Fibroblast of lung (primary cell): ENCODE measurements around the gene TMEM106C. TPM values are rescaled to one million over a fixed set of nuclear protein-coding genes. Genes with fewer than 3 reads are reported as not detected.

ENCODE experiments used
- DNase-seq, 2 donors: peaks; one replicate each; pipeline versions ENCODE4 v3.0.0 to v3.0.0-alpha.2; 2010; ENCODE audit warnings: low read depth in 2 of 2
- H2AFZ ChIP-seq: 2 replicates; pipeline ENCODE4 v1.5.1; 2012; ENCODE audit warnings: low read length, control low read depth, inconsistent platforms
- H3K27ac ChIP-seq: 2 replicates; pipeline ENCODE4 v1.5.1; 2011; ENCODE audit warnings: low read length, control low read depth; ENCODE audit not compliant: insufficient read depth
- H3K27me3 ChIP-seq: 2 replicates; pipeline ENCODE4 v1.5.1; 2011; ENCODE audit warnings: mild to moderate bottlenecking, low read length; ENCODE audit not compliant: control insufficient read depth, insufficient read depth
- H3K36me3 ChIP-seq: 2 replicates; pipeline ENCODE4 v1.5.1; 2011; ENCODE audit warnings: low read length; ENCODE audit not compliant: control insufficient read depth, insufficient read depth
- H3K4me1 ChIP-seq: 2 replicates; pipeline ENCODE4 v1.5.1; 2011; ENCODE audit warnings: low read length; ENCODE audit not compliant: control insufficient read depth, insufficient read depth; ENCODE audit errors: extremely low read depth
- H3K4me2 ChIP-seq: 2 replicates; pipeline ENCODE4 v1.5.1; 2011; ENCODE audit warnings: low read length, control low read depth; ENCODE audit not compliant: insufficient read depth; ENCODE audit errors: extremely low read depth
- H3K4me3 ChIP-seq, 4 experiments: fragments of 200-600 bp in 1 of 4; sonication (generic) in 1 of 4; replicated peaks in 1 of 4; 2 replicates each; pipeline ENCODE4 v1.5.1; 2011 to 2016; ENCODE audit warnings: low read length in 4 of 4, low read depth in 3 of 4, mild to moderate bottlenecking in 3 of 4, control low read depth in 2 of 4, inconsistent platforms in 1 of 4, mixed read lengths in 1 of 4; ENCODE audit not compliant: insufficient read depth in 1 of 4; ENCODE audit errors: control extremely low read depth in 1 of 4
- H3K79me2 ChIP-seq: 2 replicates; pipeline ENCODE4 v1.5.1; 2012; ENCODE audit warnings: mild to moderate bottlenecking, low read length, inconsistent platforms; ENCODE audit not compliant: control insufficient read depth, insufficient read depth
- H3K9ac ChIP-seq: 2 replicates; pipeline ENCODE4 v1.5.1; 2011; ENCODE audit warnings: mild to moderate bottlenecking, low read length, control low read depth; ENCODE audit not compliant: insufficient read depth
- H3K9me3 ChIP-seq: 2 replicates; pipeline ENCODE4 v1.5.1; 2012; ENCODE audit warnings: low read depth, low read length; ENCODE audit not compliant: control insufficient read depth, insufficient read depth
- H4K20me1 ChIP-seq: 2 replicates; pipeline ENCODE4 v1.5.1; 2011; ENCODE audit warnings: low read length; ENCODE audit not compliant: control insufficient read depth, insufficient read depth; ENCODE audit errors: extremely low read depth
- CTCF ChIP-seq, 2 donors: IDR thresholded peaks in 1 of 2; conservative IDR thresholded peaks in 1 of 2; 1 replicate in 1 of 2; 2 replicates in 1 of 2; pipeline ENCODE4 v1.5.1; 2011 to 2012; ENCODE audit warnings: low read length in 2 of 2, control low read depth in 1 of 2, inconsistent platforms in 1 of 2, low read depth in 1 of 2, mild to moderate bottlenecking in 1 of 2
- EZH2 ChIP-seq: IDR thresholded peaks from 2 replicates; pipeline ENCODE4 v1.5.1; 2012; ENCODE audit warnings: low read length, control low read depth, mild to moderate bottlenecking; ENCODE audit errors: missing control alignments
- polyA plus RNA-seq, 2 donors: library from polyadenylated mRNA; depleted of rRNA in 1 of 2; stranded (reverse) in 1 of 2; unstranded in 1 of 2; fragments of >200 nt; gene quantifications; 2 replicates each; pipeline ENCODE4 v1.2.1, GENCODE V29; 2011 to 2012; ENCODE audit warnings: missing spikeins in 1 of 2
- total RNA-seq: library from RNA; depleted of rRNA; stranded (reverse); fragments of >200 nt; gene quantifications from 2 replicates; pipeline ENCODE4 v1.2.1, GENCODE V29; 2014

Gene TMEM106C
- total and polyA plus RNA-seq, 2 donors (not counting 1 experiment from before 2014, with no cell fraction given) = 85.0 to 91.7 TPM

DNA sequence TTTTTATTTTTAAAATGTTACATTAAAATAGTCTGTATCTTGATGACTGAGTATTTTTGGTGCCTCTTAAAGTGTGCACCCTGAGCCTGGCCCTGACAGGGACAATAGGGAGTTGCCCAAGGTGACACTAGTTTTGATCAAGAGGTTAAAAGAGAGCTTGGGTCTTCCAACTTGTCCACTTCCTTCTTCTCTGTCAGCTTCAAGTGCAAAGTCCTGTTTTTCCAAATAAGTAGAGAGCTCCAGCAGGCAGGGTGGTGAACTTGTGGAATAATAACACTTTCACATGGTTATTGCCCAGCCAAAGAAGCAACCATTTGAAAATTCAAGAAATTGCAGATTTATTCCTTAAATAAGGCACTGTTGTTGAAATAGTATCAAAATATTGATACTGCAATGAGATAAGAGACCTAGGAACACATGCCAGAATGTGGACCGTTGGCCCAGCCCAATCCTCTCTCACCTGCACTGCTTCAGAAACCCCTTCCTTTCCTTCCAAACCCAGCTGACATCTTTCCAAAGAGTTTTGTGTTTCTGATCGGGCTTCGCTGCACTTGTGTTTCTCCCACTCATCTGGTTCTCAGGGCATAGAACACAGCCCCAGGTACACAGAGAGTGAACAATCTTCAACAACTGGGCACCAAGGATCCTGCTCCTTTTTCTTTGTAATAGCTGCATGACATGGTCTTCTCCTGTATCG, 54.7 kb downstream of the TMEM106C start:
- no peak for DNase-seq
- Histone ChIP-seq H3K27ac (no peak overlapping the region), H3K4me3 (no peak overlapping the region), H2AFZ (no peak overlapping the region), H3K79me2 (no peaks in the 10 kb centered on the region), H3K9ac (no peak overlapping the region), H3K27me3 (peaks cover 19% of the 10 kb centered on the region), H4K20me1 (no peaks in the 10 kb centered on the region), H3K9me3 (no peaks in the 10 kb centered on the region), H3K4me2 (no peak overlapping the region), H3K4me1 (no peaks in the 10 kb centered on the region), H3K36me3 (no peaks in the 10 kb centered on the region)
- TF ChIP-seq EZH2 = no peak
- TF ChIP-seq CTCF (conservative IDR thresholded peaks at IDR 0.05 in 1 of 2, IDR thresholded peaks at IDR 0.05 in 1 of 2; ENCODE audit: low read depth in 1 of 2, low read length in 2 of 2) = no peak

Other genes starting within 250 kb of the TMEM106C start
- 0.17 TPM in 1 of 2 replicates, not detected in the other for gene ENDOU, start 238.1 kb upstream of the TMEM106C start, total RNA-seq
- gene ENDOU, start 238.1 kb upstream of the TMEM106C start, polyA plus RNA-seq = 0.07 and 0.09 TPM in 2 replicates
- 1.0 and 2.8 TPM in 2 replicates for gene RAPGEF3, start 204.7 kb upstream of the TMEM106C start, total RNA-seq
- gene RAPGEF3, start 204.7 kb upstream of the TMEM106C start, polyA plus RNA-seq = 0.83 and 0.95 TPM in 2 replicates
- gene SLC48A1, start 190.4 kb upstream of the TMEM106C start, total RNA-seq = 12.8 and 18.7 TPM in 2 replicates
- gene SLC48A1, start 190.4 kb upstream of the TMEM106C start, polyA plus RNA-seq = 8.9 and 9.0 TPM in 2 replicates
- 23.6 and 28.1 TPM in 2 replicates for gene HDAC7, start 143.7 kb upstream of the TMEM106C start, total RNA-seq
- 31.6 and 35.4 TPM in 2 replicates for gene HDAC7, start 143.7 kb upstream of the TMEM106C start, polyA plus RNA-seq
- 9.8 and 16.2 TPM in 2 replicates for gene VDR, start 58.6 kb upstream of the TMEM106C start, total RNA-seq
- 24.4 and 33.9 TPM in 2 replicates for gene VDR, start 58.6 kb upstream of the TMEM106C start, polyA plus RNA-seq
- not detected in 2 replicates for gene COL2A1, start 40.9 kb downstream of the TMEM106C start, total RNA-seq
- not detected in 2 replicates for gene COL2A1, start 40.9 kb downstream of the TMEM106C start, polyA plus RNA-seq
- gene SENP1, start 142.5 kb downstream of the TMEM106C start, total RNA-seq = 12.8 and 14.7 TPM in 2 replicates
- 17.9 and 19.1 TPM in 2 replicates for gene SENP1, start 142.5 kb downstream of the TMEM106C start, polyA plus RNA-seq
- 87.1 and 98.9 TPM in 2 replicates for gene PFKM, start 155.8 kb downstream of the TMEM106C start, total RNA-seq
- 87.6 and 88.4 TPM in 2 replicates for gene PFKM, start 155.8 kb downstream of the TMEM106C start, polyA plus RNA-seq
- gene ASB8, start 193.9 kb downstream of the TMEM106C start, total RNA-seq = 13.1 and 23.8 TPM in 2 replicates
- 32.8 and 35.0 TPM in 2 replicates for gene ASB8, start 193.9 kb downstream of the TMEM106C start, polyA plus RNA-seq
- gene CCDC184, start 220.0 kb downstream of the TMEM106C start, total RNA-seq = under 0.01 and 0.17 TPM in 2 replicates
- 0.28 and 0.30 TPM in 2 replicates for gene CCDC184, start 220.0 kb downstream of the TMEM106C start, polyA plus RNA-seq
- not detected in 2 replicates for gene OR10AD1, start 239.7 kb downstream of the TMEM106C start, total RNA-seq
- not detected in 2 replicates for gene OR10AD1, start 239.7 kb downstream of the TMEM106C start, polyA plus RNA-seq